Colonic mucosa (tissue), 4 donors: ENCODE data around the gene UPF1. TPM values are rescaled to one million over a fixed set of nuclear protein-coding genes. Genes with fewer than 3 reads are reported as not detected.
A peak's percentile ranks its signal among the peaks of the same experiment; 100 is the strongest.

Experiments
- DNase-seq: peaks from one replicate; pipeline ENCODE4 v3.0.0-alpha.2; 2020
- H3K27ac ChIP-seq: fragments of 200-600 bp; one replicate; pipeline ENCODE4 v1.8.0; 2021
- H3K27me3 ChIP-seq: fragments of 200-600 bp; one replicate; pipeline ENCODE4 v1.8.0; 2021
- H3K36me3 ChIP-seq: fragments of 200-600 bp; one replicate; pipeline ENCODE4 v1.8.0; 2021
- H3K4me1 ChIP-seq: fragments of 200-600 bp; one replicate; pipeline ENCODE4 v1.8.0; 2021; ENCODE audit warnings: mild to moderate bottlenecking
- H3K4me3 ChIP-seq: fragments of 200-600 bp; one replicate; pipeline ENCODE4 v1.8.0; 2021
- H3K9ac ChIP-seq, 2 donors: one replicate each; pipeline ENCODE4 v1.7.0; 2013; ENCODE audit warnings: control low read depth in 2 of 2, low read depth in 2 of 2, low read length in 2 of 2
- H3K9me3 ChIP-seq: fragments of 200-600 bp; one replicate; pipeline ENCODE4 v1.8.0; 2021
- CTCF ChIP-seq: fragments of 200-600 bp; IDR thresholded peaks from one replicate; pipeline ENCODE4 v1.8.0; 2022; ENCODE audit warnings: antibody characterized with exemption, mild to moderate bottlenecking
- intact Hi-C: fragments of 100-400 bp; cut with DNase I; formaldehyde crosslinking; loops from one replicate; pipeline ENCODE4 v1.14.1; 2022
- total RNA-seq, 2 donors: library from RNA; stranded (reverse); fragmentation: NEBNext Ultra II Directional in 1 of 2; extraction: Animal tissue kit (Norgen Biotek cat#: 25700) in 1 of 2; gene quantifications; one replicate each; pipeline ENCODE4 v1.2.1, GENCODE V29; 2021
- donor health status: healthy.
- donor health status: DM: no; HTN: no; CAD: no.
- donor health status: DM: no; HTN: no; CAD: no.

Gene UPF1
- total RNA-seq, 2 donors from 2014 or later: 77.5 to 113 TPM

DNA sequence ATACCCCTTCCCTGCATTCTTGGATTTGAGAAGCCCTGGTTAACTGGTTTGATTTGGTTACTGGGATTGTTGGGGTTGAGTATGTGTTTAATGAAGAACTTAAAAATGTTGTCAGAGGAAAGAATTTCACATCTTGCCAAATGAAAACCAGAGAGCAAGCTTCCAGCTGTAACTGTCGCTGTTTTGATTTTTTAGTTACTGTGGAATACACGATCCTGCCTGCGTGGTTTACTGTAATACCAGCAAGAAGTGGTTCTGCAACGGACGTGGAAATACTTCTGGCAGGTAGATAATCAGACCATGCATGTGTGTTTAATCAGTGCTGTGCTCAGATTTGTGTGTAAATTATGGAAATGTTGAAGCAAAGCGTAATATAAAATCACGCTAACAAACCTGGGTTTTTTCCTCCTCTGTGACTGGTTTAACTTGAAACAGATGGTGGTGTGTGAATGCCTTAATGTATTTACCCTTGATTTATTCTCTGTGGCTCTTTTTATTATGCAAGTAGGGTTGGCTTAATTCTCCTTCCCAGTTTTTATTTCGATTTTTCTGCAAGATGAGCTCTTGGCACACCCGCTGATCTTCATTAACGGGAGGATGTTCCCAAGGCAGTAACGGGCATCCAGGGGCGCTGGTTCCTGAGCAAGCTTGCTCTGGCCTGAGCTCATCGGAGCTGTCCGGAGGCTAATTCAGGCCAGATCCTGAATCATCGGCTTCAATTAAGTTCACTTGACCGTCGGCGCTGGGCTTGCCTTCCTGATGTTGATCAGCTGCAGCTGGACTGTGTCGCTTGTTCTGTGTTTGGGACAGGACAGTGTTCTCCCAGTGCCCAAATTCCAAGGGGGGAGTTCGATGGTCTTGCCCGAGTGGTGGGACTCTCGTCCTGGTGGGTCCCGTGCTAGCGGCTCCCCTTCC lies 16.0 kb downstream of the UPF1 start:
- Histone ChIP-seq H3K9ac (no peak overlapping the region), H3K27ac (peak overlapping the region; percentile 28), H3K4me1 (peaks cover 9% of the 10 kb centered on the region), H3K36me3 (peaks cover 16% of the 10 kb centered on the region), H3K4me3 (no peak overlapping the region), H3K9me3 (no peaks in the 10 kb centered on the region), H3K27me3 (no peaks in the 10 kb centered on the region)
- no peak for TF ChIP-seq CTCF
- DNase-seq: no peak
- intact Hi-C loops: loop anchor here (5.0 to 10.0 kb wide), 3 partner anchors 163 to 393 kb away; partner anchors contain the start of gene CRTC1

DNA sequence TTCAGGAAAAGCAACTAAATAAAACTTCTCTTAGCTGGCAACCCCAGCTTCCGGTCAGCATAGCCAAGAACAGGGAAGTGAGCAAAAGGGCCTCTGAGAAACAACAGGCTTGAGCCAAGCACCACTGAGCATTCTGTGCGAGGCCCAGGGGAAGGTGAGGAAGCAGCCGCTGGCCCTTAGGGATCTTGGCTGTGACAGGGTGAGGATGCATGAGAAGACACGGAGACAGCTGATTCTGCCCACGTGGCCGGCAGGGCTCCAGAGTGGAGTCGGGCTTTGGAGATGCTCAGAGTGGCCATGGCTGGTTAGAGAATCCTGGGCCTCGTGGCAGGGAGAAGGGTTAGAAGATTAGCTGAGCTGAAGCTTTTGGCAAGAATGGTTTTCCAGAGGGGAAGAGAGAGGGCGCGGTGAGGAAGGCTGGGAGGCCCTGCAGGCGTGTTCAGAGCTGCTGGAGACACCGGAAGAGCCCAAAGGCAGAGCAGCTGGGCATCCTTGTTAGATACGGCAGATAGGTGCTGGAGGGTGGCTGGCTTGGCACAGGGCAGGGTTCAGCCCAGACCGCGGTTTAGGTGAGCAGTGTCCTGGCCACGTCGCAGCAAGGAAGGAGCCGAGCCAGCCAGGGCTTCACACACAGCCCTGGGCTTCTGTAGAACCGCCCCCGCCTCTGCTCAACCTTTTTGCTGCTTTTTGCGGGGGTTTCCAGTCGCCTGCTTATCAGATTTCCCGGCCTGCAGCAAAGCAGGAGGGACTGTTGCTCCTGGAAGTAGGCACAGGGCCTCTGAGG lies 17.3 kb downstream of the UPF1 start:
- no peak overlapping the region for H3K4me3 ChIP-seq
- no peaks in the 10 kb centered on the region for H3K9me3 ChIP-seq
- H3K9ac ChIP-seq: no peak overlapping the region
- peaks cover 9% of the 10 kb centered on the region for H3K4me1 ChIP-seq
- H3K36me3 ChIP-seq: peaks cover 23% of the 10 kb centered on the region
- no peak for TF ChIP-seq CTCF
- H3K27me3 ChIP-seq: no peaks in the 10 kb centered on the region
- intact Hi-C loops: loop anchor here (5.0 to 10.0 kb wide), 3 partner anchors 164 to 394 kb away; partner anchors contain the start of gene CRTC1
- peak; percentile 46 for DNase-seq
- H3K27ac ChIP-seq: peak overlapping the region; percentile 55

GRCh38 chr19:18849838-18850400 lies 18.2 kb downstream of the UPF1 start:
- peaks cover 9% of the 10 kb centered on the region for H3K4me1 ChIP-seq
- H3K4me3 ChIP-seq: no peak overlapping the region
- H3K36me3 ChIP-seq: peaks cover 28% of the 10 kb centered on the region
- H3K27ac ChIP-seq: no peak overlapping the region
- H3K9ac ChIP-seq: no peak overlapping the region
- H3K9me3 ChIP-seq: no peaks in the 10 kb centered on the region
- DNase-seq: no peak
- TF ChIP-seq CTCF: no peak
- intact Hi-C loops: loop anchor here (5.0 to 10.0 kb wide), 3 partner anchors 165 to 395 kb away; partner anchors contain the start of gene CRTC1
- H3K27me3 ChIP-seq: no peaks in the 10 kb centered on the region

- peaks cover 9% of the 10 kb centered on the region for H3K4me1 ChIP-seq
- peaks cover 30% of the 10 kb centered on the region for H3K36me3 ChIP-seq
- H3K27ac ChIP-seq: no peak overlapping the region
- no peaks in the 10 kb centered on the region for H3K9me3 ChIP-seq
- intact Hi-C loops: no loop called here
- H3K4me3 ChIP-seq: no peak overlapping the region
- H3K9ac ChIP-seq: no peak overlapping the region
- no peak for DNase-seq
- H3K27me3 ChIP-seq: no peaks in the 10 kb centered on the region
- no peak for TF ChIP-seq CTCF
Observed at GRCh38 chr19:18850471-18851375, 19.0 kb downstream of the UPF1 start.
